22Rv1 (cell line): ENCODE data around the gene SDHAF4.
"Not testable (repeated sequence)": the region's sequence is repeated elsewhere in the genome, so short reads cannot be mapped to it uniquely, and the experiment has no call there.

ENCODE experiments used
- ZFX ChIP-seq: fragments of 450-650 bp; IDR thresholded peaks from 2 replicates; pipeline ENCODE4 v1.6.1; 2017; ENCODE audit warnings: antibody characterized with exemption, borderline replicate concordance
- TF ChIP-seq, protein P1 (sequence below): fragments of 450-650 bp; IDR thresholded peaks from 2 replicates; pipeline ENCODE4 v1.5.1; 2017; ENCODE audit warnings: mild to moderate bottlenecking

DNA sequence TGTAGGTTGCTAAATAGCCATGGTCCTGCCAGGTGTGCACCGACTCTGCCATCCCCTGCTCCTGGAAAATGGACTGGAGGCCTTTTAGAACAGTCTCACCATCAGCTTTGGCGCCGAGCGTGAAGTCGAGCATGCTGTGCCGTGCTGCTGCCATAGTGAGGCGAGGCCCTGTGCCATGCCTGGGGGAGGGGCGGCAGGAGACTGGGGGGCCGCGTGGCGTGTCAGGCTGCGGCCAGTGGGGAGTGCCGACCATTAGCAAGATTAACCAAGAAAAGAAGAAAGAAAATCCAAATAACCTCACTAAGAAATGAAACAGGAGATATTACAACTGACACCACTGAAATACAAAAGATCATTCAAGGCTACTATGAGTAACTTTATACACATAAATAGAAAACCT lies 42.5 kb downstream of the SDHAF4 start:
- TF ChIP-seq, protein P1, sequence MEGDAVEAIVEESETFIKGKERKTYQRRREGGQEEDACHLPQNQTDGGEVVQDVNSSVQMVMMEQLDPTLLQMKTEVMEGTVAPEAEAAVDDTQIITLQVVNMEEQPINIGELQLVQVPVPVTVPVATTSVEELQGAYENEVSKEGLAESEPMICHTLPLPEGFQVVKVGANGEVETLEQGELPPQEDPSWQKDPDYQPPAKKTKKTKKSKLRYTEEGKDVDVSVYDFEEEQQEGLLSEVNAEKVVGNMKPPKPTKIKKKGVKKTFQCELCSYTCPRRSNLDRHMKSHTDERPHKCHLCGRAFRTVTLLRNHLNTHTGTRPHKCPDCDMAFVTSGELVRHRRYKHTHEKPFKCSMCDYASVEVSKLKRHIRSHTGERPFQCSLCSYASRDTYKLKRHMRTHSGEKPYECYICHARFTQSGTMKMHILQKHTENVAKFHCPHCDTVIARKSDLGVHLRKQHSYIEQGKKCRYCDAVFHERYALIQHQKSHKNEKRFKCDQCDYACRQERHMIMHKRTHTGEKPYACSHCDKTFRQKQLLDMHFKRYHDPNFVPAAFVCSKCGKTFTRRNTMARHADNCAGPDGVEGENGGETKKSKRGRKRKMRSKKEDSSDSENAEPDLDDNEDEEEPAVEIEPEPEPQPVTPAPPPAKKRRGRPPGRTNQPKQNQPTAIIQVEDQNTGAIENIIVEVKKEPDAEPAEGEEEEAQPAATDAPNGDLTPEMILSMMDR, result not testable (repeated sequence)
- not testable (repeated sequence) for TF ChIP-seq ZFX
